OCI-LY3 (cell line): ENCODE measurements around the gene AKAP6.

ENCODE experiments used
- EZH2phosphoT487 ChIP-seq: fragments of 200-600 bp; shearing (Covaris generic); IDR thresholded peaks from 2 replicates; pipeline ENCODE4 v1.6.1; 2018; ENCODE audit warnings: antibody characterized with exemption, mixed run types, low read depth
- TF ChIP-seq, protein P1 (sequence below): fragments of 200-600, 300-600 bp; sonication (generic); IDR thresholded peaks from 2 replicates; pipeline ENCODE4 v1.5.1; 2014; ENCODE audit warnings: antibody characterized with exemption, low read length, low read depth

DNA sequence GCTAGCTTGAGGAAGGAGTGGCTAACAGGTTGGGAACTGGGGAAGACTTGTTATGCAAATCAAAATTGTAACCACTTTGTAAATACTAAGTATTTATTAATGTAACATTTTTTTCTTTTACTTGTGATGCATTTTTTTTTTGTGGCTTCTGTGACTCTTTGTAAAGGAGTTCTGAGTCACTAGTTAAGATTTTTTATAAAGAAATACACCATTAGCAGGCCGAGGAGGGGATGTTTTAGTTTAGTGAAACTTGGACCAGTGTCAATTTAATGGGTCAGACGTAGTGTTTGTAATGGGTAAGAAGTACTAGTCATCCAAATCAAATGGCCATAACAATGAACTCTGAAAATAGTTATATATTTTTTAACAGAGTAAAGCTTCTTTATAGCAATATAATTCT lies 43.1 kb downstream of the AKAP6 start:
- no peak for TF ChIP-seq EZH2phosphoT487
- TF ChIP-seq, protein P1, sequence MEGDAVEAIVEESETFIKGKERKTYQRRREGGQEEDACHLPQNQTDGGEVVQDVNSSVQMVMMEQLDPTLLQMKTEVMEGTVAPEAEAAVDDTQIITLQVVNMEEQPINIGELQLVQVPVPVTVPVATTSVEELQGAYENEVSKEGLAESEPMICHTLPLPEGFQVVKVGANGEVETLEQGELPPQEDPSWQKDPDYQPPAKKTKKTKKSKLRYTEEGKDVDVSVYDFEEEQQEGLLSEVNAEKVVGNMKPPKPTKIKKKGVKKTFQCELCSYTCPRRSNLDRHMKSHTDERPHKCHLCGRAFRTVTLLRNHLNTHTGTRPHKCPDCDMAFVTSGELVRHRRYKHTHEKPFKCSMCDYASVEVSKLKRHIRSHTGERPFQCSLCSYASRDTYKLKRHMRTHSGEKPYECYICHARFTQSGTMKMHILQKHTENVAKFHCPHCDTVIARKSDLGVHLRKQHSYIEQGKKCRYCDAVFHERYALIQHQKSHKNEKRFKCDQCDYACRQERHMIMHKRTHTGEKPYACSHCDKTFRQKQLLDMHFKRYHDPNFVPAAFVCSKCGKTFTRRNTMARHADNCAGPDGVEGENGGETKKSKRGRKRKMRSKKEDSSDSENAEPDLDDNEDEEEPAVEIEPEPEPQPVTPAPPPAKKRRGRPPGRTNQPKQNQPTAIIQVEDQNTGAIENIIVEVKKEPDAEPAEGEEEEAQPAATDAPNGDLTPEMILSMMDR, result no peak
